ENCODE measurements around the gene PPARA.

The PPARA gene

GRCh38 chr22:46114518-46115387 lies 35.6 kb upstream of the PPARA start:
- DNase-seq = peak; percentile 28

DNA sequence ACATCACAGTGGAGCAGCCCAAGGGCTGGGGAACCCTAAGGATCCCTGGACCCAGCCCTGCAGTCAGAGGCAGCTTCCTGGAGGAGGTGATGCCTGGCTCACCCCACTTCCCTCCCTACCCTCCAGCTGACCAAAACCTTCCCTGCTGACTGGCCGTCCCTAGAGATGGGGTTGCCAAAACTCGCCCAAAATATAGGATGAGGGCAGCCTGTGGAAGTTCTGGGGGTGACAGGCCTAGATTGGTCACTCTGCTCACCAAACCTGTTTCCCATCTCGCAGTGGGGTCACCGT lies 35.0 kb upstream of the PPARA start:
- DNase-seq = no peak

DNA sequence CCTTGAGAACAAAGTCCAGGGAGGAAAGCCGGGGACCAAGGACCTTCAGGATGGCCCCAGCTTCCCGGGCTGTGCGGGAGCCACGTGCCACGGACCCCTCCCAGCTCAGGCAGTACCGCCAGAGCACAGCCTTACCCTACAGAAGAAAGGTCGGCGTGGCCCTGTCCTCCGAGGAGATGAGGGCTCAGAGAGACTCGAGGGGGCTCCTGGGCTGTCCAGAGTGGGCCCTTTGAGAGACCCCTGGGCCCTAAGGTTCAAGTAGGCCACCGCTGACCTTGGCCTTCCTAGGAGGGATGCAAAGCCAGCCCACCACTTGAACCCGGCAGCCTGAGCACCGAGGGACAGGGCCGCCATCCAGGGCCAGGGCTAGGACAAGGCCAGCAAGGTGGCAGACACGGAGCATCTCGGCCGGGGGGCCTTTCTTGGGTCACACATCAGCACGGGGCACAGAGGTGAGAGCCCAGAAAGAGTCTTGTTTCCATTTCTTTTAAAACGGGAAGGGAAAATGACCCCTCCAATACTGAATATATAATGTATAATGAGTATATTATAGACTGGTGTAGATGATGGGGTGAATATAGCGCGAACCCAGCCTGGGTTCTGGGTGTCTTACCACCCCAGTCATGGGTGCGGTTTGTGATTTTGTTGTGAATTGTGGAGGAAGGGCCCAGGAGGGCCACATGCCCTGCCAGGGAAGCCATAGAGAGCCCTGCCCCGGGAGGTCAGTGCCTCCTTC lies 34.4 kb upstream of the PPARA start:
- DNase-seq = no peak

DNA sequence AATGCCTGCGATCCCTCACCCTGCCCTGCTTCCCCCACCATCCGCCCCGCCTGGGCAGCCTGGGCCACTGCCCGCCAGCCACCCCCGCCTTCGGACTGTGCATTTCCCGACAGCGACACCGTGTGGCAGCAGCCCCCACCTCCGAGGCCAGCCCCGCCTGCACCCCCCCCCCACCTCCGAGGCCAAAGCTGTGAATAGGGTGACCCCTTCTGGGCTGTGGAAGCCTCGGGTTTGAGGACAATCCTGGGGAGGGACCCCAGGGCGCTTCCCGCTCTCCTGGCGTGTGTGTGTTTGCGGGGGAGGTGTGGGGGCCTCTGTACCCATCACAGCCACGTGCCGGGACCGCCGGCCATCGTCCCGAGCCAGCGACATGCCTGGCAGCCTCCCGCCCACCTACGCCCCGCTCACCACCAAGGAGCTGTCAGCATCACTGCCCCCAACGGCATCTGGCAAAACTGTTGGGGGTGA lies 33.8 kb upstream of the PPARA start:
- peak; percentile 94 for DNase-seq

- no peak for DNase-seq
Measured at GRCh38 chr22:46117206-46118199, 32.8 kb upstream of the PPARA start.

GRCh38 chr22:46119093-46119728 lies 31.1 kb upstream of the PPARA start:
- DNase-seq = no peak

DNA sequence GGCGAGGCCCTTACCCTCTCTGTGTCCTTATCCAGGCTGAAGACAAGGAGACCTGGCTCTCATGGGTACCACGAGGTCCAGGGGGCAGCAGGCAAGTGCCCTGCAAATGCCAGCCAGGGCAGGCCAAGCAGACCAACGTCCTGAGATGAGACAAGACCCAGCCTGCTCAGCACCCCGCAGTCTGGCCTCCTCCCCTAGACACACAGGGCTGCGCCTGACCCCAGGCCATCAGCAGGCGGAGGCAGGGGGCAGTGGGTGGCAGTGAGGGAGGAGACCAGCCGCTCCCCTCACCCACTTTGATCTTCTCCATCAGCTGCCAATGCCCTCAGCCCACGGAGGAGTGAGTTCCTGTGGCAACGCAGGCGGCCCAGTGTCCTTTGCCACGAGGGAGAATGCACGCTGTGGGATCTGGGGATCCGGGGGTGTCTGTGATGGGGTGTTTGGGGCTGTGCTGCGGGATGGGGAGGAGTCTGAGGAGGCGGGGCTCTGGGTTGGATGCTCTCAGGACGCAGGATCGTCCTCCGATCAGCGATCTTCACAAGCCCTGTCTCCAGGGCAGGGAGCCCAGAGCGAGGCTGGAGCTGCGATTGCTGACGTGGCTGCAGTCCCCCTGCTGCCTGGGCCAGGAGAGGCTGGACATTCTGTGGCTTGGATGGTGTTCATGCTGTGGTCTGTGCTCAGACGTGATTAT lies 30.5 kb upstream of the PPARA start:
- DNase-seq = no peak

GRCh38 chr22:46120420-46120737 lies 29.9 kb upstream of the PPARA start:
- DNase-seq = no peak

DNA sequence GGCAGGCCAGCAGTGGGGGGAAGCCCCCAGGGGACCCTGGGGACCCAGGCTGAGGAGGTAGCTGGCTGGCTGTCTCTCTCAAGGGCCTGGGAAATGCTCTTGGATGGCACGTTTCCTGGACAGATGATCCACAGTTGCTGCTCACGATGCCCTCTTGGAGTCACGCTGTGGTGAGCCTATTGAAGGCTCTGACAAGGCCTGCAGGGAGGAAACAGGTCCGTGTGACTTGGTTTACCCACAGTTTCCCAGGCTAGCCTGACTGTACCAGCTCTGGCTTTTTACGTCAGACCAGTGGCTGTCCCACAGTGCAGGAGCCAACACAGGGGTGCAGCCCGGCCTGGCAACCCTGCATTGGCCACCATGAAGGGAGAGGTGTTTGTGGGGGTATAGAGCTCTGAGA lies 29.2 kb upstream of the PPARA start:
- no peak for DNase-seq

GRCh38 chr22:46121523-46122287 lies 28.6 kb upstream of the PPARA start:
- no peak for DNase-seq

- DNase-seq = peak; percentile 82
Measured at GRCh38 chr22:46122511-46122971, 27.8 kb upstream of the PPARA start.

GRCh38 chr22:46122980-46123693 lies 27.2 kb upstream of the PPARA start:
- DNase-seq = no peak

- DNase-seq = no peak
Measured at GRCh38 chr22:46123694-46124382, 26.5 kb upstream of the PPARA start.

GRCh38 chr22:46124383-46125144 lies 25.8 kb upstream of the PPARA start:
- peak; percentile 58 for DNase-seq

DNA sequence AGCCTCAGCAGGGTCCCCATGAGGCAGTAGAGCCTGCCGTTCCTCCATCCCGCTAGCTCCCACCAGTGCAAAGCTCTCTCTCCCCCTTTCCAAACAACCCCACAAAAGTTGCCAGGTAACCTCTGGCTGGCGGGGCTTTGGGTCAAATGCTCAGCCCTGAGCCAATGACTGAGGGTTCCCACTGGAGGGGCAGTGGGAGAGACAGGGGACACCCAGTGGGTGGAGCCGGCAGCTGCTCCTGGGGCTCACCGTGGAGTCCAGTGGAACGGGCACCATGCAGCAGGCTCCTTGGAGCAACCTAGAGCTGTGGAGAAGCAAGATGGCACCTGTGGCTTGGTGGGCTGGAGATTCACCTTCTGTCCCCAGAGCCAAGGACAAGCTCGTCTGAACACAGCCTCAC lies 25.0 kb upstream of the PPARA start:
- no peak for DNase-seq

- DNase-seq = no peak
Measured at GRCh38 chr22:46125816-46126765, 24.2 kb upstream of the PPARA start.

GRCh38 chr22:46126853-46127385 lies 23.4 kb upstream of the PPARA start:
- DNase-seq = no peak

DNA sequence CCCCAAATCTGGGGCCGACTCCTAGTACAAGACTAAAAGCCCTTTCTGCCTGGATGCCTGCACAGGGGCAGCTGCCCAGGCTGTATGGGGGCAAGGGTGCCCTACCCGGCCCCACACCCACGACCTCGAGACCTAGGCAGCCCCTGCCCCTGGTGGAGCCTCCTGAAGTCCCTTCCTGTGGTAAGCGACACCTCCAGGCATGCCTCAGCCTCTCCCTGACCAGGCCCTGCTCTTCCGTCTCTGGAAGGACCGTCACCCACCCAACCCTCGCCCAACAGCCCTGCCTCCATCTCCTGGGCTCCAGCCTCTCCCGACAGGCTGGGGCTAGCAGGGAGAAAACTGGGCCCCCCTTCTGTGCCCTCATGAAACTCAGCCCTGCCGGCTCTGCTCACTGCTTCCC lies 22.8 kb upstream of the PPARA start:
- no peak for DNase-seq
